ENCODE results near the gene TMCC1. TPM values are rescaled to one million over a fixed set of nuclear protein-coding genes. Genes with fewer than 3 reads are reported as not detected.

The TMCC1 gene
- total and polyA plus RNA-seq, 2 donors (not counting 3 experiments of a cell fraction or from before 2014, with no cell fraction given), result 17.4 to 38.4 TPM

DNA sequence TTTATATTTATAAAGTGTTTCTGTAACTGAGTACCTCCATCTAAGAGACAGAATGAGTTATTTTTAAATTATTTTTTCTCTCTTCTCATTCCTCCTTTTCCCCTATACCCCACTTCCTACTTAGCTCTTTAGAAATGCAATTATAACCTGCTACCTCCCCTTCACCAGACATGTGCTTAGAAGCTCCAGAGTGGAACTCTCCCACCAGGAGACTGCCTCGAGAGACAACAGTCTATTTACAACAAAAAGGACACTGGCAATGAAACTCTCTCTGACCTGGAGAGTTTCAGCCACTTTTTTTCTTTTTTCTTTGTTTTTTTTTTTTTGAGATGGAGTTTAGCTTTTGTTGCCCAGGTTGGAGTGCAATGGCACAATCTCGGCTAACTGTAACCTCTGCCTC lies 177.7 kb downstream of the TMCC1 start:
- Histone ChIP-seq H3K27me3 (ENCODE audit: control insufficient read depth in 2 of 2, insufficient read depth in 2 of 2, low read length in 2 of 2) (no peaks in the 10 kb centered on the region), H3K4me3 (replicated peaks in 1 of 3; ENCODE audit: insufficient read depth in 1 of 3, low read depth in 1 of 3, low read length in 3 of 3) (no peak overlapping the region), H3K9me1 (replicated peaks; ENCODE audit: control insufficient read depth, extremely low read depth, insufficient read depth, low read length) (no peaks in the 10 kb centered on the region), H3K9me3 (replicated peaks; ENCODE audit: control insufficient read depth, insufficient read depth, low read length) (no peaks in the 10 kb centered on the region), H3K27ac (ENCODE audit: insufficient read depth, low read depth, low read length) (no peak overlapping the region), H3K36me3 (ENCODE audit: control insufficient read depth in 2 of 2, extremely low read depth in 1 of 2, insufficient read depth in 2 of 2, low read length in 2 of 2) (no peaks in the 10 kb centered on the region), H3K4me1 (ENCODE audit: control insufficient read depth, extremely low read depth, insufficient read depth, low read length) (no peaks in the 10 kb centered on the region), H3K4me2 (ENCODE audit: insufficient read depth, low read length) (no peak overlapping the region), H2AFZ (ENCODE audit: low read depth, low read length) (no peak overlapping the region), H3K79me2 (ENCODE audit: control insufficient read depth, insufficient read depth, low read length) (no peaks in the 10 kb centered on the region), H3K9ac (replicated peaks; ENCODE audit: extremely low read depth, insufficient read depth, low read length) (no peak overlapping the region), H4K20me1 (replicated peaks; ENCODE audit: control insufficient read depth, extremely low read depth, insufficient read depth, low read length) (peaks cover 2% of the 10 kb centered on the region)
- no peak for DNase-seq (ENCODE audit: low read depth, low spot score)
- no peak for FAIRE-seq
- ChIA-PET POLR2A (no interaction called here), CTCF (interaction anchor here (1.2 kb wide), 1 partner anchor 43 kb away, joined by 3 read pairs; no protein-coding TSS in a partner anchor)
- TF ChIP-seq MAX (IDR thresholded peaks at IDR 0.05; ENCODE audit: insufficient read depth, insufficient read length) (no peak), GATA2 (IDR thresholded peaks at IDR 0.05; ENCODE audit: insufficient read depth, insufficient read length, low read depth, low read length) (no peak), JUN (IDR thresholded peaks at IDR 0.05; ENCODE audit: borderline replicate concordance, insufficient read depth, insufficient read length, low read depth) (no peak), EZH2 (IDR thresholded peaks at IDR 0.05; ENCODE audit: borderline replicate concordance, low read depth, low read length, severe bottlenecking) (no peak), POLR2AphosphoS5 (IDR thresholded peaks at IDR 0.05; ENCODE audit: insufficient read depth, low read depth, low read length) (no peak), POLR2A (IDR thresholded peaks at IDR 0.05; ENCODE audit: low read depth, low read length) (no peak), MYC (IDR thresholded peaks at IDR 0.05; ENCODE audit: low read depth, low read length) (no peak)
- intact Hi-C loops (cut with micrococcal nuclease) (no loop called here), dilution Hi-C loops (cut with MboI; ENCODE audit: extremely low pct_ligation_motif_present, low sequenced_read_pairs) (no loop called here)
- BruUV-seq (replicated peaks), result no TSS peak

DNA sequence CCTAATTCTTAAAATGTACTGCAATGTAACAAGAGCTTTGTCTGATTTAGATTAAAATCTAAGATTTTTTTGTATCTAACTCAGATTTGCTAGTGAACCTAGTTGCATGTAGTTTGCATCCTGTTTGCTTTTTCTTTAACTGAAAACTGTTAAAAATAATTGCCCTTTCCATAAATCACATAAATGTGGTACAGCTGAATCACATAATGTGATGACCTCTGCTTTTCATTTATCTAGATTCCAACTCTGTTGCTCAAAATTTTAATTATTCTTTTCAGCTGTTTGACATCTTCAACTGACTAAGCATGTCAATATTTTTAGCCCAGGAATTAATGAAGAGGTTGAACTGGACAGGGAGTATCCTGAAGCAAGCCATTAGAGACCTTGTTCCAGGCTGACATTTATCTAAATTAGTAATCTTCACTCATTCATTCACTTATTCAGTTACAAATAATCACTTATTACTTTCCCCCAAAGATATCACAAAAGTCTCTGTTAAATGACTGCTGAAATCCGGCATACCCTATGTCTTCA lies 185.1 kb downstream of the TMCC1 start:
- ChIA-PET CTCF (interaction anchor here (1.4 kb wide), 1 partner anchor 117 kb away, joined by 3 read pairs; no protein-coding TSS in a partner anchor), POLR2A (no interaction called here)
- H3K27me3 ChIP-seq (ENCODE audit: control insufficient read depth in 2 of 2, insufficient read depth in 2 of 2, low read length in 2 of 2), result no peaks in the 10 kb centered on the region
- no peaks in the 10 kb centered on the region for H3K9me1 ChIP-seq (replicated peaks; ENCODE audit: control insufficient read depth, extremely low read depth, insufficient read depth, low read length)
- H4K20me1 ChIP-seq (replicated peaks; ENCODE audit: control insufficient read depth, extremely low read depth, insufficient read depth, low read length), result no peaks in the 10 kb centered on the region
- FAIRE-seq (no peak), DNase-seq (ENCODE audit: low read depth, low spot score) (no peak)
- BruUV-seq (replicated peaks), result no TSS peak
- no peak overlapping the region for H3K9ac ChIP-seq (replicated peaks; ENCODE audit: extremely low read depth, insufficient read depth, low read length)
- H3K9me3 ChIP-seq (replicated peaks; ENCODE audit: control insufficient read depth, insufficient read depth, low read length), result no peaks in the 10 kb centered on the region
- no peak overlapping the region for H3K4me3 ChIP-seq (replicated peaks in 1 of 3; ENCODE audit: insufficient read depth in 1 of 3, low read depth in 1 of 3, low read length in 3 of 3)
- dilution Hi-C loops (cut with MboI; ENCODE audit: extremely low pct_ligation_motif_present, low sequenced_read_pairs), result no loop called here
- H3K4me1 ChIP-seq (ENCODE audit: control insufficient read depth, extremely low read depth, insufficient read depth, low read length), result no peaks in the 10 kb centered on the region
- H2AFZ ChIP-seq (ENCODE audit: low read depth, low read length), result no peak overlapping the region
- TF ChIP-seq FOS (IDR thresholded peaks at IDR 0.05; ENCODE audit: borderline replicate concordance, insufficient read depth, low read length) (no peak), MAX (IDR thresholded peaks at IDR 0.05; ENCODE audit: insufficient read depth, insufficient read length) (no peak), POLR2A (IDR thresholded peaks at IDR 0.05; ENCODE audit: low read depth, low read length) (no peak), EZH2 (IDR thresholded peaks at IDR 0.05; ENCODE audit: borderline replicate concordance, low read depth, low read length, severe bottlenecking) (no peak), MYC (IDR thresholded peaks at IDR 0.05; ENCODE audit: low read depth, low read length) (no peak), GATA2 (IDR thresholded peaks at IDR 0.05; ENCODE audit: insufficient read depth, insufficient read length, low read depth, low read length) (no peak), CTCF (IDR thresholded peaks at IDR 0.05; ENCODE audit: extremely low read depth in 1 of 2, insufficient read depth in 1 of 2, low read depth in 1 of 2, low read length in 2 of 2) (no peak), POLR2AphosphoS5 (IDR thresholded peaks at IDR 0.05; ENCODE audit: insufficient read depth, low read depth, low read length) (no peak), JUN (IDR thresholded peaks at IDR 0.05; ENCODE audit: borderline replicate concordance, insufficient read depth, insufficient read length, low read depth) (no peak)
- intact Hi-C loops (cut with micrococcal nuclease), result no loop called here
- no peak overlapping the region for H3K4me2 ChIP-seq (ENCODE audit: insufficient read depth, low read length)
- H3K36me3 ChIP-seq (ENCODE audit: control insufficient read depth in 2 of 2, extremely low read depth in 1 of 2, insufficient read depth in 2 of 2, low read length in 2 of 2), result no peaks in the 10 kb centered on the region
- no peak overlapping the region for H3K27ac ChIP-seq (ENCODE audit: insufficient read depth, low read depth, low read length)
- H3K79me2 ChIP-seq (ENCODE audit: control insufficient read depth, insufficient read depth, low read length), result no peaks in the 10 kb centered on the region
